Left forelimb (tissue), 1 donor: Measurements from ENCODE around the gene MOAP1.
"Not testable (repeated sequence)": the region's sequence is repeated elsewhere in the genome, so short reads cannot be mapped to it uniquely, and the experiment has no call there.

Source experiments
- DNase-seq: peaks from one replicate; pipeline ENCODE4 v3.0.0-alpha.2; 2018; ENCODE audit warnings: low spot score

The MOAP1 gene, protein sequence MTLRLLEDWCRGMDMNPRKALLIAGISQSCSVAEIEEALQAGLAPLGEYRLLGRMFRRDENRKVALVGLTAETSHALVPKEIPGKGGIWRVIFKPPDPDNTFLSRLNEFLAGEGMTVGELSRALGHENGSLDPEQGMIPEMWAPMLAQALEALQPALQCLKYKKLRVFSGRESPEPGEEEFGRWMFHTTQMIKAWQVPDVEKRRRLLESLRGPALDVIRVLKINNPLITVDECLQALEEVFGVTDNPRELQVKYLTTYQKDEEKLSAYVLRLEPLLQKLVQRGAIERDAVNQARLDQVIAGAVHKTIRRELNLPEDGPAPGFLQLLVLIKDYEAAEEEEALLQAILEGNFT

DNA sequence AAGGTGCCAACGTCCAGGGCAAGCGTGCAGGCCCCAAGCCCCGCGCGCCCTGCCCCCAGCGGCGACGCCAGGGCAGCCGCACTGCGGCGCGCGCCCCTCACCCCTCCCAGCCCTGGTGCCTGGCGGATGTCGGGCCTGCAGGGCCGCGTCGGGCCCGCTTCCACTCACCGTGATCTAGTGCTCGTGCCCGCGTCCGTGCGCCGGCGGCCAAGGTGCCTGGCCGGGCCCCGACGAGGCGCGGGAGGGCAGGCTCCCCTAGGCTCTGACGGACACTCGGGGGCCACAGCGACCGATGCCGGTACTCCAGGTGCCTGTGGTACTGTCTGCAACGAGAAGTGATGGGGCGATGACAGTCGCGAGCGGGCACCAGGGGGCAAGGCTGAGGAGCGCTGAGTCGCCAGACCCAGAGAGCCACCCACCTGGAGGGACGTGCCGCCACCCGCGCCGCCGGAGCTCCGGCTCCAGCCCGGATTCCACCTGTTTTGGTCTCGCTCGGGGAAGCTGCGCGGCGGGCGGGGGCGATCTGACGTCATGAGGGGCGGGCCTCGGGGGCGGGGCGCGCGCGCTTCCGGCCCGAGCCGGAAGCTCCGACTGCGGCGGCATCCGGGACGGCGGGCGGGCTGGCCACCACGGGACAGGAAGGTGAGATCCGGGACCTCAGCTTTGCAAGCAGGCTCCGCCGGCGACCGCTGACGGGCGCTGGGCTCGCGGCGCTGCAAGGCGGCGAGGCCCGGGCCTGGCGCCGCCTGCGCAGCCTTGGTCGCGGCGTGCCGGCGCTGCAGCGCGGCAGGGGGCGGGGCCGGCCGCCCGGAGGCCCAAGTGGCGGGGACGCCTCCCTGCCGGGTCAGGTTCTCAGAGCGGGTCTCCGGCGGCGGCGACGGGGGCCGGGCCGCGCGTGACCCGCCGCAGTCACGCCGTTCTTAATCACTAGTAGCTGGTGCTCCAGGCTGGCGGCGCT, at the start of gene MOAP1, which contains the start of gene LYSET:
MOAP1 (minus strand) TSS at position 507 of the 958 bp plus-strand sequence. CDS start 655 bp downstream, outside the sequence.
LYSET (plus strand) TSS at position 927 of the 958 bp plus-strand sequence. CDS start 89 bp downstream, outside the sequence.
- peak; percentile 94 for DNase-seq

DNA sequence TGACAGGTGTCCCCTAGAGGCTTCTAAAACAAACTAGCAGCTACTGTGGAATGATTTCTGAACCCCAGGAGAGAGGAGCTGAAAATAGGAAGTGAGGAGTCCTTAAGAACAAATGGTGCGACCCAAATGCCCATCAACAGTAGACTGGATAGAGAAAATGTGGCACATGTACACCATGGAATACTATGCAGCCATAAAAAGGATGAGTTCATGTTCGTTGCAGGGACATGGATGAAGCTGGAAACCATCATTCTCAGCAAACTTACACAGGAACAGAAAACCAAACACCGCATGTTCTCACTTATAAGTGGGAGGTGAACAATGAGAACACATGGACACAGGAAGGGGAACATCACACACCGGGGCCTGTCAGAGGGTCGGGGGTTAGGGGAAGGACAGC, 48.4 kb upstream of the MOAP1 start:
- not testable (repeated sequence) for DNase-seq

DNA sequence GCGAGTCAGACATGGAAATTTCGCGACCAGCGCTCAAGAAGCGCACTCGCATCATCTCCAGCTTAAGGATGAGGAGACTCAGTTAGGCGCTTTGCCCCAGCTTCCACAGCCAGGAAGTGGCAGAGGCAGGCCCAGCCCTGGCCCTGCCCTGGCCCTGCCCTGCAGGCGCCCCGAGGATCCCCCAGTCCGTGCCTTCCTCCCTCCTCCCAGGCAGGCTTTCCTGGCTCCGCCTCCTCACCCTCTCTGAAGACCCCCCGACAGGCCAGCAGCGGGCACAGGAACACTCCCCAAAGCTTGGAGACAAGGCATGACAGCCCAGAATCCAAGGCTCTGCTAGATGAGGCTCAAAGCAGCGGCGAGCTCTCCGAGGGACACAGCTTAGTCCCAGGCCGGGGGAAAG, 47.5 kb upstream of the MOAP1 start:
- no peak for DNase-seq

DNA sequence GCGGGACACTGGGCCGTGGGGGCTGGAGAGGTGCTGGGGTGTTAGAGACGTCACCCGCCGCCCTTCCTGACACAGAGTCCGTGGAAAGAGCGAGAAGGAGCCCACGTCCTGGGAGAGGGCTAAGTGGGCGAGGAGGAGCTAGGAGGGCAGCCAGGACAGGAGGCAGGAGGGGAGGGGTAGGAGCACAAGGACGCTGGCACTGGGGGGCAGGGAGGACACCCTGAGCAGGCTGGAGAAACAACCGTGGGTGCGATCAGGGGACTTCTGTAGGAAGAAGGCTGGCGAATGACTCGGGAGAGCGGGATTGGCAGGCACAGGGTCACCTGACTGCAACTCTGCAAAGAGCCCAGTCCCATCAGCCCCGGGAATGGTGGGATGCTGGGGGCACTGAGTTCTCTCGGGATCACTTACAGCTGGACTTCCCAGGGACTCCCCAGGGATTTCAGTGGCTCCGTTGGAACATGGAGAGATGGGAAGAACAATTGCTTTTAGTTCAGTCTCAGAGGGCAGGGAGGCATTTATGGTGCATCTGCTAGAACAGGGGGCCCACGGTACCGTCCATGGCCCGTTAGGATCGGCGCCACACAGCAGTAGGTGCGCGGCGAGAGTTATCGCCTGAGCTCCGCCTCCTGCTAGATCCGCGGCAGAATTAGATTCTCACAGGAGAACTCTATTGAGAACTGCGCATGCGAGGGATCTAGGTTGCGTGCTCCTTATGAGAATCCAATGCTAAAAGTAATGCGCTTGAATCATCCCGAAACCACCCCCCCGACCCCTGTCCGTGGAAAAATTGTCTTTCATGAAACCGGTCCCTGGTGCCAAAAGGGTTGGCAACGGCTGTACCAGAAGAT, 46.7 kb upstream of the MOAP1 start:
- DNase-seq, result no peak

DNA sequence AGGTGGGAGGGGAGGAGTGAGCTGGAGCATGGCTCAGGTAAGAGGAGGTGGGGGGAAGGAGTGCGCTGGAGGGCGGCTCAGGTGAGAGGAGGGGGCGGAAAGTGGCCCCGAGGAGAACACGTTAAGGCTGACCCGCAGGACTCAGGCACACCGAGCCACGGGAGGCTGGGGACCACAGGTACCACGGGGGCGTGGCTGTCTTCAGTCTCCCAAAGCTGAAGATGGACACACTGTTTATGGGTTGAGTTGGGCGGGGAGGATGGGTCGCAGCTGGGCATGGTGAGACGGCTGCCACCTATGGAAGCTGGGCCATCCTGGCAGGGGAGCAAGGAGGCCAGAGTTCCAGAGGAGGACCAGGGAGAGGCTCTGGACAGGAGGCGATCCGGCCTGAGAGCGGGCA, 45.8 kb upstream of the MOAP1 start:
- DNase-seq, result no peak

DNA sequence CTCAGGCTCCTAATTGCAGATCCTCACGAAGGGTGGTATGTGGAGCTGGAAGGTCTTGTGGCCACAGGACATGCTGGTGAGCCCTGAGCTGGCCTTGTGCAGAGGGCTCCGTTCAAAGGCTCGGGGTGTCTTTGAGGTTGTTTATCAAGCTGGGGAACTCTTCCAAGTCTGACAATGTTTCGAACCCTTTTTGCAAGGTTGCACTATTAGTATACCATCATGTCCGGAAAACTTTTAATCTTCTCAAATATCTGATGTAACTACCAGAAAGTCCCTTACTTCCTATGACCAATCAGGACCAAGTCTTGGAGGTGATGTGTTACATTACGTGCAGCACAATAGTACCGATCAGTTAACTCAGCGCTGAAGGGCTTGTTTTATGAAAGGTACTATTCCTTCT, 43.9 kb upstream of the MOAP1 start:
- DNase-seq, result no peak

DNA sequence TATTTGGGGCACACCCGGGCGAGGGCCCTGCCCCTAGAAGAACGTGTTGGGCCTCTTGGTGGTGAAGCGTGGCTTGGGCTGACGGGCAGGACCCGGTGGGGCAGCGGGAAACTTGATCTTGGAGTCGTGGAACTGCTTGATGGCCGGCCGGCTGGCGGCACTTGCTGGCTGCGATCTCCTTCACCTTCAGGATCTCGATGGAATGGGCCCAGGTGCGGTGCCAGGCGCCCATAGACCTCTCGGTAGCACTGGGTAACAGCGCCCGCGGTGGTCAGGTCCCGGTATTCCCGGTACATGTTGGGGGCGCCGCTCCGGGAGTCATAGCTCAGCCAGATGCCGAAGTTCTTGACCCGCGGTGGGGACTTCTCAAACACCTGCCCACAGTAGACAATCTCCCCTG, 38.9 kb upstream of the MOAP1 start:
- DNase-seq, result no peak

DNA sequence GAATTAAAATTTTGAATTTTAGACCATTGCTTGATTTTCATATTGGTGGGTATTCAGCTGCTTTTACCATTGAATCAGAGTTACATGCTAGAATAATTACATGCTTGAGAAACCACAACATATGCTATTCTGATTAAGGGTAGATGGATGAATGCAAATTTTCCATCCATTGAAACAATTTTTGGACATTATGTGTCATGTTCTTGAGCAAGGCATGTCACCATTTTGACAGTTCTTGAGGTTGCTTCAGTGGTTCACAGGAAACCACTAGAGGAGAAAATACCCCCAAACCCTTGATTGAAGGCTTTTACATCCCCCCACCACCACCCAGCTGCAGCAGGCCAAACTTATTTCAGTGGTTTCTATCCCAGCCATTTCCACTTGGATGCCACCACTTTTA, 35.8 kb upstream of the MOAP1 start:
- no peak for DNase-seq

DNA sequence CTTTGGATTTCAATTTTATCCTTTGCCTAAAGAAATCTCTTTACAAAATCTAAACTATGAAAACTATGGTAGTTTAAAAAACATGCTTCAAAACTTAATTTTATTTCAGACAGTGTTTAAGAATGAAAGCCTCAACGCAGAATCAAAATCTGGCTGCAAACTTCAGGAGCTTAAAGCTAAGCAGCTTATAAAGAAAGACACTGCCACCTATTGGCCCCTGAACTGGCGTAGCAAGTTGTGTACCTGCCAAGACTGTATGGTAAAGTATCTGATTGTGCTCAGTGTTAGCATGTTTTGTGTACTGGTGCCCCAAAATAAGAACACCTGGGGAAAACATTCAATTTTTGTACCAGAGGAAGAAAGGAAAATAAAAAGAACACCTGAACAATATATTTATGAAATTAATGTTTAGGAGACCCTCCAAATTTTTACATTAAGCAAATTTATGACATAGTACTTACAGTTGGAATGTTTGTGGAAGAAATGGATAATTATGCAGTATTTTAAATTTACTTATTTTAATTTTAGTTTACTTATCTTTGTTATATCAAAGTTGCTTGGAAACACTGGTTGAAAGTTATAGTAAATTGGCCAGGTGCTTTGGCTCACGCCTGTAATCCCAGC, 34.5 kb upstream of the MOAP1 start:
- no peak for DNase-seq

DNA sequence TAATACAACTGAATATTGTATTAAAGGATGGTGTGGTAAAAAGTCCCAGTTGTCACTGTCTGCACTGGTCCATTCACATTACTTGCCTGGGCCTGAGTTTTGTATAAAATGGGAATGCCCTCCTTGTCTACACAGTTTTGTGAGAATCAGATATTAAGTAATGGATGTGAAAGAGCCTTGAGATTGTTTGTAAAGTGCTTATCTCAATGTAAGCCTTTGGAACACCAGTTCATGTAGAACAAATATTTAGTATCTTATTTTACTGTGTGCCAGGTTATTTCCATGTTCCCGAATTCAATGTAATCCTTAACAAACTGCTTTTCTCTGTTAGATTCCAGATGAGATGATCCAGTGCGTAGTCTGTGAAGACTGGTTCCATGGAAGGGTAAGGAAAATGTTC, 29.9 kb upstream of the MOAP1 start:
- no peak for DNase-seq

DNA sequence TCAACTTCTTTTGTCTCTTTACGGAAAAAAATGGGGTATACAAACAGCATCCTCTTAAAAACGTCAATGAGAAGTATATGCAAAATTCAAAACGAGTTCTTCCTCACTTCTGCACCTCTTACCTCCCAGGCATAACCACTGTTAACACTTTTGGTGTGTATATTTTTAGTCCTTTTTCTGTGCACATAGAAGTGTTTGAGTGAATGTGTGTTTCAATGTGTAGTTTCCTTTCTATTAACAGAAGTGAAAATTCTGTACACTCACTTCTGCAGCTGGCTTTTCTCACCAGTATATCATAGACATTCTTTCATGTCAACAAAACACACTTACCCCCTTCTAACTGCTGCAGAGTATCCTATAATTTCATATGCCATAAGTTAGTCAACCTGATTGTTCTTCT, 27.7 kb upstream of the MOAP1 start:
- DNase-seq, result no peak

DNA sequence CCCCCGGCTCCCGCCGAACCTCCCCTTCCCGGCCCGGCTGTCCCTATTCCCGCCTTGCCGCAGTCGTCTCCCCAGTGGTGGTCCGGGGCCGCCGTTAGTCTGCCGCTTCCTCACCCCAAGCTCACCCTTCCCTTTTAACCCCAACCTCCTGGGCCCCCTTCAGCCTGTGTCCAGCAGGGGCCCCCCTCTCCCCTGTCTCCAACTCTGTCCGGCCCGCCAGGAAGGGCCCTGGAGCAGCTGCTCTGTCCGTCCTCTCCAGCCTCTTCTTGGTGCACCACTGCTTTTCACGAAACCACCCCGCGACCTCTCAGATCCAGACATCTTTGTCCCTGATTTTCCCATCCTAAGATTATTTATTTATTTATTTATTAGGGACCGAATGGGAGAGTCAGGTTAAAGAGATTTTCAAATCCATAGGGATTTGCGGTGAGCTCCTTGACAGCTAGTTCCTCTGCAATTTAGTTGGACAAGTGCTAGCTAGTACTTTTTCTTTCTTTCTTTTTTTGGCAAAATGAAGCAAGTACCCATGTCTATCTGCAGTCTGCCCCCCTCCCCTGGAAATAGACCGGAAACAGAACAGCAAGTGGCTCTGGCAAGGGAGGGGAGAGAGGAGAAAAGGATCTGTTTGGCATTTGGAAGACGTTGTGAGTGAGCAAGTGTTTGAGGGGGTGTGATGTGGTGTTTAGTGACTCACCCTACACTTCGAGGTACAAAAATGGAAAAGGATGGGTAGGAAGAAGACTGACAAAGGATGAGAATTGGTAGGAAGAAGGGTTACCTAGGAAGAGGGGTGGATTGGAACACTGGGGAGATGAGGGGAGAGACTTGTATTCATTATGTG, 23.0 kb upstream of the MOAP1 start:
- DNase-seq, result peak; percentile 81

DNA sequence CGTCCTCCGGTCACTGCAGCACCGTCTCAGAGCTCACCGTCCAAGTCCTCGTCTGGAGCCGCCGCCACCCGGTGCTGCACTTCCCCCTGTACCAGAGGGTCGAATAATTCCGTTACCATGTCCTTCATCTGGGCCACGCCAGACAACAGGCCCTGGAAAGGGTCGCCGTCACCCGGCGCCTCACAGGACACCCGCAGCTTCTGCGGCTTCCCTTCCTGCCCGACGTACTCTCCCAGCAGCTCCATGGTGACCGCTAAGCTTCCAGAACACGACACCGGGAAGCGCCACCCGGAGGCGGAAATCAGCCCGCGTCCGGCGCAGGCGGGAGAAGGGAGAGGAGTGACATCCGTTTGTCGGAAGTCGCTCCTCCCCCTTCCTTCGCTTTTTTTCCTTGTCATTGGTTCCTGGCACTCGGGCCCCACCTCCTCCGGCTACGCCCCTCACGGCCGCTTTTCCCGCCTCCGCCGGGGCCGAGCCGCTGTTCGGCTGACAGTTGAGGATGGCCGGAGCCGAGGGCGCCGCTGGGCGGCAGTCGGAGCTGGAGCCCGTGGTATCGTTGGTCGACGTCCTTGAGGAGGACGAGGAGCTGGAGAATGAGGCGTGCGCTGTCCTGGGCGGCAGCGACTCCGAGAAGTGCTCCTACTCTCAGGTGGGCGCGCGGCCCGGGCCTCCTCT, 22.2 kb upstream of the MOAP1 start, which contains the start of the genes GON7 and UBR7:
GON7 (minus strand) TSS at position 273 of the 675 bp plus-strand sequence; CDS start at position 245, 28 bp downstream.
UBR7 (plus strand) TSS at position 464 of the 675 bp plus-strand sequence; CDS start at position 500, 36 bp downstream.
- DNase-seq, result peak; percentile 96

DNA sequence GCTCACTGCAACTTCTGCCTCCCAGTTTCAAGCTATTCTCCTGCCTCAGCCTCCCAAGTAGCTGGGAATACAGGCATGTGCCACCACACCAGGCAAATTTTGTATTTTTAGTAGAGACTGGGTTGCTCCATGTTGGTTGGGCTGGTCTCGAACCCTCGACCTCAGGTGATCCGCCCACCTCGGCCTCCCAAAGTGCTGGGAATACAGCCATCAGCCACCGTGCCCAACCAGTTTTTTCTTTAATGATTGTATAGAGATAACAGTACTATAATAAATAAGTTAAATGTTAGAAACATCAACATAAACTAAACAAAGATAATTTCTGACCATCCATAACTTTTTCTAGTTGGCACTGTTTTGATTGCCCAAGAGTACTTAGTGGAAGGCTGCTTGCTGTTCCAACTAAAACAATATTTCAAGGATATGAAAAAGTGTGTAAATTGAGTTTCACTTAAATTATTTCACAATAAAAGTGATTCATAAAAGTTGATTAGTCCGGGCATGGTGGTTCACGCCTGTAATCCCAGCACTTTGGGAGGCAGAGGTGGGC, 16.5 kb upstream of the MOAP1 start:
- no peak for DNase-seq

DNA sequence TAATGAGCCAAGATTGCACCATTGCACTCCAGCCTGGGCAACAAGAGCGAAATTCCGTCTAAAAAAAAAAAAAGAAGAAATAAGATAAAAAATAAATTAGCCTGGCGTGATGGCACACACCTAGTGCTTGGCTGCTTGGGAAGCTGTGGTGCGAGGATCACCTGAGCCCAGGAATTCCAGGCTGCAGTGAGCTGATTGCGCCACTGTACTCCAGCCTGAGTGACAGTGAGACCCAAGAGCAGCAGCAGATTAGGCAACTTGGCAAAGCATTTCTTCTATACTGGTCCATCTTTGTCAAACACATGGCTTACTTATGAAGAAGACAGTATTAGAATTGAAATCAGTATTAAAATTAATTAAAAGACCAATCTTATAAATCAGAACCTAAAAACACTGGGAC, 15.9 kb upstream of the MOAP1 start:
- no peak for DNase-seq

DNA sequence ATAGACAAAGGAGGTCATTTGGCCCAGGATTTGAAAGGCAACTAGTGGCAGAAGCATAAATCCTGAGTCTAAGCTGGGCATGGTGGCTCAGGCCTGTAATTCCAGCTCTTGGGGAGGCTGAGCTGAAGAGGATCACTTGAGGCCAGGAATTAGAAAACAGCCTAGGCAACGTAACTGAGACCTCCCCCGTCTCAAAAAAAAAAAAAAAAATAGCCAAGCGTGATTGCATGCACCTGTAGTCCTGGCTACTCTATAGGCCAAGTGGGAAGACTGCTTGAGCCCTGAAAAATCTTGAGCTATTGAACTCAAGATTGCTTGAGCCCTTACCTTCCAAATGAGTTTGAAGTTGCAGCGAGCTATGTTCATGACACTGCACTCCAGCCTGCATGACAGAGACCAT, 14.3 kb upstream of the MOAP1 start:
- no peak for DNase-seq

DNA sequence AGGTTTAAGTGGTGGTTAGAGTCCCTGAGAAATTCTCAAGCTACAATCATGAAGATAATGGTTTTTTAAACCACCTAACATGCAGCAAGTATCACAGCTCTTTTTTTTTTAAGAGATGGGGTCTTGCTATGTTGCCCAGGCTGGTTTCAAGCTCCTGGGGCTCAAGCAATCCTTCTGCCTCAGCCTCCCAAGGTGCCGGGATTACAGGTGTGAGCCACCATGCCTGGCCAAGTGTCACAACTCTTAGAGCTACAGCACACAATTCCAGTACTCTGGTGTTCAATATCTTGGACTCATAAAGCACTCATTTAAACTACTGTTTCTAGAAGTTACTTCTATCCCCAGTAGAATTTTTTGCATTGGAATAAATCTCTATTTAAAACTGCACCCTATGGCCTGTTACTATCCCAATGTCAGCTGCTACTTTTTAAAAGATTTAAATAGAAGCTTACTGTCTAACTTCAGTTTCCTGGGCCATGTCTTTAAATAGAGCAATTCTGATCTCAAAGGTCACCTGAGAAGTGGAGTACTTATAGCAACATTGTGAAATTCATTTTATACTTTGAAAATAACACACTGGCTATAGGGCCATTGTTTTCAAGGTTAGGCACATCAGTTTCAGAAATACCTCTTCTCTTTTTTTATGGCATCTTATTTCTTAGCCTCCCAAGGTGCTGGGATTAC, 10.8 kb upstream of the MOAP1 start:
- DNase-seq, result no peak

DNA sequence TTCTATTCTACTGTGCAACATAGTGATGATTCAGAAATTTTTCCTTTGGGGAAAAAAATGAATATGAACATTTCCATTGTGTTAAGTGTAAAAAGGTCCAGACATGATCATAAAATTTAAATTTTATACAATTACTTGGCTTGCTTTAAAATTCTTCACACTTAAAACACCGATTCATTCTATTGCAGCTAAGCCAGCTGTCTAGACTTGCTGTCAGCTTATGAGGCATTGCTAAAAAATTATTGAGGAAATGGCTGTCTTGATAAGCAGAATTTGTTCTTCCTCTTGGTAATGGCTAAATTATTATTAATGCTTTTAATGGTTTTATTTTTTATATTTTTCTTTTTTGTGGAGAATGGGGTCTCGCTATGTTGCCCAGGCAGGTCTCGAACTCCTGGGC, 2.3 kb upstream of the MOAP1 start:
- no peak for DNase-seq

DNA sequence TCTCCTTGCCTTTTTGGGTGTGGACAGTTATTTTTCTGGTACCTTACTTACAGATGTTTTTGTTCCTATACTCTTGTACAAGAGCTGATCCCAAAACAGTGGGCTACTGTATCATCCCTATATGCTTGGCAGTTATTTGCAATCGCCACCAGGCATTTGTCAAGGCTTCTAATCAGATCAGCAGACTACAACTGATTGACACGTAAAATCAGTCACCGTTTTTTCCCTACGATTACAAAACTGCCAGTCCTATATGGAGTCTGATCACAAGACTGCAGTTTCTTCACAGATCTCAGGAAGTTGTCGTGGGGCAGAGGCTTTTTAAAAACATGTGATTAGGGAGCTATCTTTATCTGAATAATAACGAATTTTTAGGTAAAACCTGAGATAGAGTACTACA, 1.8 kb upstream of the MOAP1 start:
- DNase-seq, result no peak
